NCI-H524 treated with DMSO at 0.1 percent for 48 hours (cell line): ENCODE results near the gene PRKAG3.
"Not testable (repeated sequence)": the region's sequence is repeated elsewhere in the genome, so short reads cannot be mapped to it uniquely, and the experiment has no call there.

Source experiments
- DNase-seq: peaks from one replicate; lab custom pipeline; 2025; lab: John Stamatoyannopoulos, UW

Gene PRKAG3

DNA sequence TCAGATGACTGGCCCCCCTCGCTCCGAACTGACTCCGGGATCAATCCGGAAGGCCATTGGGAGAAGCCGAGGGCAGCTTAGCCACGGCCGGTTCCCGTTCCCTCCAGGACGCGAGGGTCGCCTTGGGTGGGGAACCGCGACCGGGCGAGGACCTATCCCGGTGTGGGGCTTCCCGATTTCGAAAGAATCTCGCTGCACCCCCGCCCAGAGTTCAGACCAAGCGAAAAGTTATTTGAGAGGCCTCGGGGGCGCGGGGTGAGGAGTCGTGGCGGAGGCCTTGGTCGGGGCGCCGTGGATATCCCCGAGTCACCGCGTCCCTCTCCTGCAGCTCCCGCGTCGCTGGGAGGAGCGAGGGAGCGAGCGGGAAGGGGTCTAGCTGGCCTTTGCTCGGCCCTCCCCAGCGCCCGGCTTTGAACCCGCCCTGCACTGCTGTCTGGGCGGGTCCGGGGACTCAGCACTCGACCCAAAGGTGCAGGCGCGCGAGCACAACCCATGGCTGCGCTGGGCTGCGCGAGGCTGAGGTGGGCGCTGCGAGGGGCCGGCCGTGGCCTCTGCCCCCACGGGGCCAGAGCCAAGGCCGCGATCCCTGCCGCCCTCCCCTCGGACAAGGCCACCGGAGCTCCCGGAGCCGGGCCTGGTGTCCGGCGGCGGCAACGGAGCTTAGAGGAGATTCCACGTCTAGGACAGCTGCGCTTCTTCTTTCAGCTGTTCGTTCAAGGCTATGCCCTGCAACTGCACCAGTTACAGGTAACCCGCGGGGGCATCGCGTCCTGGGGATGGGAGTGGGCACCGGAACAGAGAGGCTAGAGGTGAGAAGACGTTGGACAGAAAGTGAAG, 49.7 kb downstream of the PRKAG3 start, which contains the start of gene CYP27A1:
TSS of gene CYP27A1 (plus strand) at position 457 of the 837 bp plus-strand sequence. CDS start at position 493, 36 bp downstream.
- DNase-seq = no peak

DNA sequence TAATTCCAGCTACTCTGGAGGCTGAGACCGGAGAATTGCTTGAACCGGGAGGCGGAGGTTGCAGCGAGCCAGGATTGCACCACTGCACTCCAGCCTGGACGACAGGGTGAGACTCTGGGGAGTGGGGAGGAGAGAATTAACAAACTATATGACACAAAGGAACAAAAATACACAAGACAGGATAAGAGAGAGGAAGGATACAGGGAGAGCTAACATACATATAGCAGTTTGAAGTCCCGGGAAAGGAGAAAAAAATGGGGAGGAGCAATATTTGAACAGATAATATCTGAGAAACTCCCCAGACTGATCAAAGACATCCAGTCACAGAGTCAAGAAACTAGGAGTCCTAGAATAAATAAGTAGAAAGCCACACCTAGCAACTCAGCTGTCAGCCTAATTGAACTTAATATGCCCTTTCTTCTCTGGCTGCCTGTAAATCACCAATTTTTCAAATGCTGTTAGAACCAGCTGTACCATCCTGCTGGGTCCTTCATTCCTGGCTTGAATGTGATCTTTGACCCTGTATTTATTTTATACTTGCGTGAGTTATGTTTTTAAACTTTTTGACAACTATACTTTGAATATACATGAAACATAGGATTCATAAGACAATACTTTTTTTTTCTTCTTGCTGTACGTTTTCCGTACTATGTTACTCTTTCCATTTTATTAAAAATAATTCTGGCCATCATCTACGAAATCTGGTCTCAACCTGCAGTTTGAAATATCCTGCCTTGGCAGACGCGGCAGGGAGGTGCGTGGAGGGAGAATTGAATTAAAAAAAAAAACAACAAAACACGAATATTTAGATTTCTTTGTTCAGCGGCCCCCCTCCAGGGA, 50.5 kb downstream of the PRKAG3 start:
- no peak for DNase-seq

DNA sequence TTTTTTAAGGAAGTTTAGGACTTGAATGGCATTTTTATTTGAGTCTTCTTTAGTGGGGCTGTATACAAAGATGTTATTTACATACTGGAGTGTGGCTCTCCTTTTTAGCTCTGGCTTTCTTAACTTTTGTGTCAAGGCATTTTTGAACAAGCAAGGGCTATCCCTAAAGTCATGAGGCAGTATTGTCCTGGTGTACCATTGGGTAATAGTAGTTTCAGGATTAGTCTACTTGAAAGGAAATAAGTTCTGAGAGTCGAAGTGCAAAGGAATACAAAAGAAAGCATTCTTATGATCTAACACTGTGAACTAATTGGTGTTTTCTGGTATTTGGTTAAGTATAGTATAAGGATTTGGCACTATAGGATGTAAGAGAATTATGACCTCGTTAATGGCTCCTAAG, 51.6 kb downstream of the PRKAG3 start:
- no peak for DNase-seq

DNA sequence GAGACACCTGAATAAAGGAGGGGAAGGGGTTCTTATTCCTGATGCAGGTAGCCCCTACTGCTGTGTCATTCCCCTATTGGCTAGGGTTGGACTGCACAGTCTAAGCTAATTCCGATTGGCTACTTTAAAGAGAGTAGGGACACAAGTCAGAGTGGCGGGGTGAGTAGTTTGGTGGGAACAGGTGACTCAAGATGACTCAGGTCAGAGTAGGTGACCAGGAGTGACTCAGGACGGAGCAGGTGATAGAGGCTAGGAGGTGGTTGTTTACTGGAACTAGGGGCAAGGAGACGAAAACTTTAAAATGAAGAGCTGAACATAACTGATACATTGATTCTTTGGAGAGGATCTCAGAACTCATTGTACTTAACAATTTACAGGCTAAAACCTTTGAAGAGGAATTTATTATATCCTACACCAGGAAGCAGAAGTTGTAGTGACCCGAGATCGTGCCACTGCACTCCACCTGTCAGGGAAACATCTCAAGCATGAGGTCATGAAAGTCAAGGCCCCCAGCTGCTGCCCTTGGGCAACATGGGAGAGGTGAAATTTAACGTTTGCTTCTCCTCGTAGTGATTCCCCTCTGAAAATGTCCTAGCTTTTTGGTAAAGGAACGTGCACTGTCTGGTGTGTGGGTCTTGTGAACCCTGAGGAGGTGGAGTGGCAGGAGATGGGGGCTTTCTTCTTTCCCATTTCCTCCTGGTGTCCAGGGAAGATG, 54.2 kb downstream of the PRKAG3 start:
- no peak for DNase-seq

DNA sequence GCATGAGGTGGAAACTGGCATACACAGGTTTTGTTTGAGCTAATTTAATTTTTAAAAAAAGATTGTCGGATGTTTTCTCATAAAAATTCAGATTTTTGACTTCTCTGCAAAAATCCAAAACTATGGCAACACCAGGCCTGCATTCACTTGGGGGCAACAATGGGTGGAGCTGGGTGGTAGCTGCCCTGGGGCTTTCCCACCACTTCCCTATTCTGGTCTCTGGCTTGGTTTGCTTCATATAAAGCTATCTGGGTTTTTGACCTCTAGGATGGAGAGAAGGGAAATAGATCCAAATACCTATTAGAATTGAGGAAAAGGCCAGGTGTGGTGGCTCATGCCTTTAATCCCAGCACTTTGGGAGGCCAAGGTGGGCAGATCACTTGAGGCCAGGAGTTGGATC, 55.1 kb downstream of the PRKAG3 start:
- DNase-seq = no peak

DNA sequence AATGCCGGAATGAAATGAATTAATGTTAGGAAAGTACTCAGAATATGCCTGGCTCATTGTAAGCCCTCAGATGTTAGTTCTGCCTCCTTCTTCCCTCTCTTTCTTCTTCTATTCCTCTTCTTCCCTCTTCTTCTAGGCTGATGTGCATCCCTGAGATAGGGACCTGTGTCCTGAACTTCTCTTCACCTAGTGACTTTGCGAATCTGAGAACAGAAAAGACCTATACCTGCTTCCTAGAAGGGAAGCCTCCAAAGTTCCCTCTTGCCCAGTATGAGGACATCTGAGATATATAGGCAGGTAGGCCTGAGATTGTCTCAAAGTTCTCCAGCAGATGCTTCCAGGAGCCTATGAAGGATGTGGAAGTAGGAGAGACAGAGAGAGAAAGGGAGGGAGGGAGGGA, 57.7 kb downstream of the PRKAG3 start:
- DNase-seq = no peak

DNA sequence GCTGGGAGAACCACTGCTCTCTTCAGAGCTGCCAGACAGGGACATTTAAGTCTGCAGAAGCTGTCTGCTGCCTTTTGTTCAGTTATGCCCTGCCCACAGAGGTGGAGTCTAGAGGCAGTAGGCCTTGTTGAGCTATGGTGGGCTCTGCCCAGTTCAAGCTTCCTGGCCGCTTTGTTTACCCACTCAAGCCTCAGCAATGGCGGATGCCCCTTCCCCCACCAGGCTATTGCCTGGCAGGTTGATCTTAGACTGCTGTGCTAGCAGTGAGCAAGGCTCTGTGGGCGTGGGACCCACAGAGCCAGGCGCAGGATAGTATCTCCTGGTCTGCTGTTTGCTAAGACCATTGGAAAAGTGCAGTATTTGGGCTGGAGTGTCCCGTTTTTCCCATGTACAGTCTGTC, 58.8 kb downstream of the PRKAG3 start:
- DNase-seq = not testable (repeated sequence)
